COLO829 (cell line): ENCODE measurements around the gene FUT8.

ENCODE experiments used
- DNase-seq: peaks from one replicate; pipeline ENCODE4 v3.0.0; 2012; ENCODE audit warnings: low spot score

The FUT8 gene

DNA sequence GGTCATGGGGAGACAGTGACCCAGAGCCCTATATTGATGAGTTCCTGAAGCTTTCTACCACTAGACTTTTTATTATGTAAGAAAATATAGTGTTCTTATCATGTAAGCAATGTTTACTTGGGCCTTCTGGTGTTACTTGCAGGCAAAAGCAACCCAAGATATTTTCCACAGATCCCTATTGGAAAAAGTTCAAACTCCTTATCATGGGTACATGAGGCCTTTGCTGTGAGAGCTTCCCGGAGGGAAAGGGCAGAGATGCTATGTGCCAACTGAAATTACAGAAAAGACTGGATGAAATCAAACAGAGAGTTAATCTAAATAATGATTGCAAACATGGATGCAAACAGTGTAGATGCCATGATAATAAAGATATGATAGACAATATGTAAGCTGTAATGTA lies 361.5 kb downstream of the FUT8 start:
- DNase-seq: no peak

DNA sequence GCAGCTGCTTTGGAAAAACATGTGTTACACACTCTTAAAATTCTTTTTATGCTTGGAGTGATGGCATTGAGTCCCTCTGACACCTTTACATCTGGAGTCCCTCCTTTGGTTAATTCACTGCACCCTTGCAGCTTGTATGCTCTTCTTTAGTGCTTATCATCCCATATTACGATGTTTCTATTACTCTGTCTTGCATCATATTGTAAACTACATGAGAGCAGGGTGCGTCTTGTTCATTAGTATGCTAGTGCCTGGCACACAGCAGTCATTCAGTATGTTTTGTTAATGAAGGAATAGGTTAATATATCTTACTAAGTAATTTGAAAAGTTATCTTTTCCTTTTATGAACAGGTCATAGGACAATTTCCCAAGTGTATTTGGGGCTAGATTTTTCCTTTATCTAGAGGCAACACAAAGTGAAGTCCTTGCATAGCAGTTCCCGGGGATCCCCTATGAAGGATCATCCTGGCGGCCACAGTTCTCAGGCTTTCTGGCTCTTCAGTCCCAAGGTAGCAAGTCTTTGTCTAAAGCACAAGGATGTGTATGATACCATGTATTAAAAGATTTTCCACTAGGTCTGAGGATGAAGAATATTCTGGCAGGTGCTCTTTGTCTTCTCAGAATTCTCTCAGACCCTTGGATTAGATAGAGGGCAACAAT lies 363.8 kb downstream of the FUT8 start:
- no peak for DNase-seq

DNA sequence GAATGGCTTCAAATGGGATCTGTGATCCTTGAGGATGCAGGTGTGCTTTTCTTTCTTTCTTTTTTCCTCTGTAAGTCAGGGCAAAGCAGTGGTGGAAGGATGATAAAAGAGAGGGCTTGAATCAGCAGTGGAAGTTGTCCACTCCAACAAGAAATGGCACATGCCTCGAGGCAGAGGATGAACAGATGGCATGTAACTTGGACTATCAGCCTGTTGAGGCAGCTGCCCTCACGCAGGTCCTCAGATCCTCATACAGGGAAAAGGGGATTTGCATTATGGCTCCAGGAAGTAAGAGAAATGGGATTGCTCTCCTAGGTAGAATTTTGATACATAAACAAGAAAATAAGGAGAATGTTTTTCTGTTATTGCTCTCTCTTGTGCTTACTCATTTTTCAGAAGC lies 368.0 kb downstream of the FUT8 start:
- DNase-seq: no peak

DNA sequence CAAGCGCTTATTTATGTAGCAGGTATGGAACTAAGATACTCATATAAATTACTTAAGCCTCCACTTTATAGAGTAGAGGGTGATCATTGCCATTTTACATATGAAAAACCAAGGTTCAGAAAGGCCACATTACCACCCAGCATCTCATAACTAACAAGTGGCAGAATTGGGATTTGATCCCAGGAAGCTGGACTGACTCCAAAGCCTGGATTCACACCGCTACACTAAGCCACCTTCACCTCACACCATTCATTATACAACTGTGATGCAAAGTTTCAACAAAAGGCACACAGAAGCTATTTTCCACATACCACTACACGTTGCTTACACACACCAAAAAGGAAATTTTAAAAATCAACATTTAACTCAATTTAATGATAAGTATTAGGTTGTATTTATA lies 370.6 kb downstream of the FUT8 start:
- DNase-seq: no peak

DNA sequence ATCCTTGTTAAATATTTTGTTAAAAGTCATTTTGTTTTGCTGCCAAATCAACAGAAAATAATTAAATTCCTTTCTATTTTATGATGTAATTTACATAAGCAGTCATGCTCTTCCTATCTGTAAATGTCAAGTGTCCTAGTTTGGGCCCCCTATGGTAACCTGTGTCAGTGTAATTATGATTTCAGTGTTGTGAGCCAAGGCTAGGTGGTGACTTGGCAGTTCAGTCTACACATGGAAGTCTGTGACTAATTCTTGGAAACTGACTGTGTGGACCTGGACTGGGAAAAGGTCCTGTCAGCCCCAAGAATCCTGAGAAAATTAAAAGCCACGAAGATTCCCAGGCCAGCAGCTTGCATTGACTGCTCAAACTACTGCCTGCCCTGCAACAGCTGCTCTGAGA lies 371.0 kb downstream of the FUT8 start:
- no peak for DNase-seq

DNA sequence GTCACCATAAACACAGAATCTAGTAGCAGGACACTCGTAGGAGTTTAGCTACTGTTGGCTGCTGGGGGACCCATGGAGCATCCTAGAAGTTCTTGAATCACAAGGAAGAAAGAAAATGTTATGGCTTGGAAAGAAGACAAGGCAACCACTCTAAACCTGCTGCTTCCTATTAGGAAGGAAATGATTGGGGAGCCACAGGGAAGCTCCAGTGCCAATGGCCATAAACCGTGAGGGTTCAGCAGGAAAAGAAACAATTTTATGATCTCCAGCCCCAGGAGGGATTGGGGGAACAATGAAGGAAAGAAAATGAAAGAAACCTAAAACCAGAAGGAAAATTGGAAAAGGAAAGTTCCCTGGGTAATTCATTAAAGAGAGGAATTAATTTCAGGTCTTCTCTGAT lies 372.0 kb downstream of the FUT8 start:
- DNase-seq: no peak

DNA sequence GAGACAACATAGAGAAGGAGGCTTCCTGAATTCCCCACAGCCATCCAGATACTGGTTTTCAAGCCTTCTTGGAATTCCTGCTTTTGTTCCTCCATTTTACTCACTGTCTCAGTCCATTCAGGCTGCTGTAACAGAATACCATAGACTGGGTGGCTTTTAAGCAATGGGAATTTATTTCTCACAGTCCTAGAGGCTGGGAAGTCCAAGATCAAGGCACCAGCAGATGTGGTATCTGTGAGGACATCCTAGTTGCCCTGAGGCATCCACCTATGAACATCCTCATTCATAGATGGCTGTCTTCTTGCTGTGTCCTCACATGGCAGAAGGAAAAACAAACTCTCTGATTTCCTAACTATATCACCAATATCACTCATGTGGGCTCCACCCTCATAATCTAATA lies 374.9 kb downstream of the FUT8 start:
- no peak for DNase-seq

DNA sequence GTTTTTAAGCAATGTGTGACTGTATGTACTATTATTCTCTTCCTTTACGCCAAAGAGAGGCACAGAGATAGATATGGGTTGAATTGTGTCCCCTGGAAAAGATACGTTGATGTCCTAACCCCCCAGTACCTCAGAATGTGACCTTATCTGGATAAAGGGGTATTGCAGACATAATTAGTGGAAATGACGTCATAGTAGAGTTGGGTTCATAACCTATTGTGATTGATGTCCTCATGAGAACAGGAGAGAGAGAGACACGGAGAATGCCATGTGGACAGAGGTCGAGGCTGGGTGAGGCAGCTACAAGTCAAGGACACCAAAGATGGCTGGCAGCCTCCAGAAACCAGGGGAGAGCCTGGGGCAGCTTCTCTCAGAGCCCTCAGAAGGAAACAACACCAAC lies 376.3 kb downstream of the FUT8 start:
- no peak for DNase-seq

DNA sequence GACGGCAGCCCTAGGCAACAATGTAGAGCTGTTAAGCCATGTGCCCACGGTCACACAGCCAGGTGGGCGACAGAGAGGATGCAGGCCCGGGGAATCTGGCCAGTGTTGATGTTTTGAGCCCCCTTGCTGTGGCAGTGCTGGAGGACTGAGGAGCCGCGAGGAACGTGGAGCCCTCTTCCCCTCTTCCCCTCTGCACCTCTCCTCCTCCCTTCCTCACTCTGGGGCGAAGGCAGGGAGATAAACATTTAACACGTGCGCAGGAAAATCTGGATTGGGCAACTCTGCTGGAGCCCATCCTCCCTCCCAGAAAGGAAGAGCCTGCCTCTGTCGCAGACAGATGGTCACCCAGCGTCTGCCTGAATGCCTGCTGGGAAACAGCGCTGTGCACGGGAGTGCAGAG lies 376.8 kb downstream of the FUT8 start:
- DNase-seq: no peak

DNA sequence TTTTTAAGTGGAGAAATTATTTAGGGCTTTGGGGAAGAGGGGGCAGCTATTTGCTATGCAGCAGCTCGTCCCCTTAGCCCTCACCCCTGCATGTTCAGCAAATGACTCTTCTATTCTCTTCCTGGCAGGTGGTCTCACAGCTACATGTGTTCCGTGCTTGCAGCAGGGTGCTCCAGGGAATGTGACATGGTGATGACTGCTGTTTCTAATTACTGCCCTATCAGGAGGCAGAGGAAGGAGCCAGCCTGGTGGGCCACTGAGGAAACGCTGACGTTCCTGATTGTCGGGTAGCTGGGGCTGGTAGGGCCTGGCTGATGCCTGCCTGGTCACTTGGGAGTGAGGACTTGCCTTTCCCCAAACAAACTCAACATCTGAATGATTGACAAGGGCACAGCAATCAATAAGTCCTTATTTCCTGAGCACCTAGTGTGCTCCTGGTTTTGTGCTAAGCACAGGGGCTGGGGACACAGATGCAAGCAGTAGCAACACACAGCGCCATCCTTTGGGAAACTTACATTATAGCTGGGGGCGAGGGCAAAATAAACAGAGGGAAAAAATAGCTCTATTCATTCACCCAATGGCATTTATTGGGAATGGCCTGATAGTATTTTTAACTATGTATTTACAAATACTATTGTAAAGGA lies 377.8 kb downstream of the FUT8 start:
- DNase-seq: no peak

DNA sequence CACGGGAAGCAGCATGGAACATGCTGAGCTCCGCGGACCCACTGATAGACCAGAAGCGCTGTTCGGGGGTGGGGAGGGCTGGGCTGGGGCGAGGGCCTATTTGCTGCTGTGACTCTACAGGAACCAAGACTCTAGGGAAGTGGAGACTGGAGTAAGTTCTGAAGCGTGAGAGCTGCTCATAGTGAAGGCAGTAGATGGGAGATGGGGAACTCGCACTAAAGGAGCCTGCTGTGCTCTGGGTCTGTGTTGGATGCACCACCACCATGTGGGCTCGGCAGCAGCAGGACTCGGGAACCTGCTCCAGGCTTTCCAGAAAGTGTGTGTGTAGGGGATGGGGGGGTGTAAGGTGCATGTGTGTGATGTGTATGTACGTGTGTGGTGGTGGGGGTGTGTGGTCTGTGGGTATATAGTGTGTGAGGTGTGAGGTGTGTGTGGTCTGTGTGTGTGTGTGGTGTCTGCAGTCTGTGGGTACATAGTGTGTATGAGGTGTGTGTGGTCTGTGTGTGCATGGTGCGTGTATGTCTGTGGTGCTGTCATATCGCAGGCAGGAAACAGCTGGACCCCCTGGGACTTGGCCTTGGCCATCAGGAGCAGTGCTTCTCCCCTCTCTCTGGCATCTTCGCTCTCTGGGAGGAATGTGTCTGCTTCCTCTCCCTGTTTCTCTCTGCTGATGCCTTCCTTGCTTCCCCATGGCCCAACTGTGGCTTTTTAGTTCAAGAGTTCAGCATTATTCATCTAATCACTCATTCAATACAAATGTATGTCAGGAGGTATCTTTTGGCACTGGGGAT lies 378.9 kb downstream of the FUT8 start:
- DNase-seq: no peak

DNA sequence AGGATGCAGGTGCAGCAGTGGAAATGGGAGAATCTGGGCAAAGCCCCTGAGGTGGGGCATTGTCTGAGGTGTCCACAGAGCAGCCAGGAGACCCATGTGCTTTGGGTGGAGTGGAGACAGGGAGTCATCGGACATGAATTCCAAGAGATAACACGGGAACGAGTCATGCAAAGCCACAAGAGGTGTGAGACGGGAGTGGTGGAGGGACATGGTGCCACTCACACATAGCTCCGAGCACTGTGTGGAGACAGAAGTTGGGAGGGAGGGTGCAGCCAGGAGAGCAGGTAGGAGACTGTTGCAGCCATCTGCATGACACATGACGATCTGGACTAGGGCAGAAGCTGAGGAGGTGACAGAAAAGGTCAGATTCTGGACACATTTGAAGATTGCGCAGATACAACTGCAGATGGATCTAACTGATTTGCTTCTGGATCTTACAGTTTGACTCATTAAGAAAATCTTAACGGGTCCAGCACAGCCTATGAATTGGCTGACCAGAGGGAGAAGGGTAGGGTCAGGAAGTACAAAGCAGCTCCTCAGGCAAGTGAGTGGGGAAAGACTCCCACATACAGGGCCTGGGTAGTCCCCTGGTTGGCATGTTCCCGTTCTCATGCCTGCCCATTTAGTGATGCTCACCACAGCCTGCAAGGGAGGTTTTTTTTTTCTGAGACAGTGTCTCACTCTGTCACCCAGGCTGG lies 379.8 kb downstream of the FUT8 start:
- DNase-seq: no peak
